GM10266 (cell line): Measurements from ENCODE around the gene ERBB4.

Source experiments
- DNase-seq: peaks from one replicate; pipeline ENCODE4 v3.0.0; 2012; ENCODE audit errors: extremely low spot score
- TF ChIP-seq, protein P1 (sequence below): IDR thresholded peaks from 2 replicates; pipeline ENCODE4 v1.5.1; 2012; ENCODE audit warnings: mild to moderate bottlenecking, low read depth; ENCODE audit not compliant: control insufficient read depth, insufficient read depth; ENCODE audit errors: missing control alignments

Gene ERBB4

DNA sequence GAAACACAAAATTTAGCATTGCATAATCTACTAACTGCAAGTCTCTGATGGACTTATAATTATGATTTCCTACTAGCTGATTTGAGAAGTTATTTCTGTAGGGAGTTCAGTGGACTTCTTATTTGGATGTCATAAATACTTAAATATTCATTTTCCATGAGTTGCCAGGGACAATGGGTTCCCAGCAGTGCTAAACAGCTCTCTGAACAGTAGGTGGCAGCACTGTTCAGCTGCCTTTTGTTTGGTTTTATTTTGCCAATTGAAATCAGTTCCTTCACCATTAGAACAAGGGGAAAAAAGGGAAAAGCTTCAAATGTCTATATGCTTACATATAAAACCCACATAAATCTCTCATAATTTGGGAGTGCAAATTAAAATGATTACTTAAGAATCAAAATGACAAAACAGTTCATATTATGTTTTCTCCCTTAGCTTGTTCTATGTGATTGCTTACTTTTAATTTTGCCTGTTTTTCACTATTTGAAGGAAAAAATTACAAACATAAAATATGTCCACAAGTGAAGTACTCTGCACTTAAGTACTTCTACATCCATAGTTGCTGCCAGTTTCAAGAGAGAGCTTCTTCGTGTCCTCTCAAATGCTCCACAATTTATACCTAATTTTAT lies 1083.3 kb downstream of the ERBB4 start:
- TF ChIP-seq, protein P1, sequence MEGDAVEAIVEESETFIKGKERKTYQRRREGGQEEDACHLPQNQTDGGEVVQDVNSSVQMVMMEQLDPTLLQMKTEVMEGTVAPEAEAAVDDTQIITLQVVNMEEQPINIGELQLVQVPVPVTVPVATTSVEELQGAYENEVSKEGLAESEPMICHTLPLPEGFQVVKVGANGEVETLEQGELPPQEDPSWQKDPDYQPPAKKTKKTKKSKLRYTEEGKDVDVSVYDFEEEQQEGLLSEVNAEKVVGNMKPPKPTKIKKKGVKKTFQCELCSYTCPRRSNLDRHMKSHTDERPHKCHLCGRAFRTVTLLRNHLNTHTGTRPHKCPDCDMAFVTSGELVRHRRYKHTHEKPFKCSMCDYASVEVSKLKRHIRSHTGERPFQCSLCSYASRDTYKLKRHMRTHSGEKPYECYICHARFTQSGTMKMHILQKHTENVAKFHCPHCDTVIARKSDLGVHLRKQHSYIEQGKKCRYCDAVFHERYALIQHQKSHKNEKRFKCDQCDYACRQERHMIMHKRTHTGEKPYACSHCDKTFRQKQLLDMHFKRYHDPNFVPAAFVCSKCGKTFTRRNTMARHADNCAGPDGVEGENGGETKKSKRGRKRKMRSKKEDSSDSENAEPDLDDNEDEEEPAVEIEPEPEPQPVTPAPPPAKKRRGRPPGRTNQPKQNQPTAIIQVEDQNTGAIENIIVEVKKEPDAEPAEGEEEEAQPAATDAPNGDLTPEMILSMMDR = peak; percentile 89
- DNase-seq = peak; percentile 21

GRCh38 chr2:211454679-211455078 lies 1083.9 kb downstream of the ERBB4 start:
- DNase-seq = no peak
- TF ChIP-seq, protein P1 = no peak

DNA sequence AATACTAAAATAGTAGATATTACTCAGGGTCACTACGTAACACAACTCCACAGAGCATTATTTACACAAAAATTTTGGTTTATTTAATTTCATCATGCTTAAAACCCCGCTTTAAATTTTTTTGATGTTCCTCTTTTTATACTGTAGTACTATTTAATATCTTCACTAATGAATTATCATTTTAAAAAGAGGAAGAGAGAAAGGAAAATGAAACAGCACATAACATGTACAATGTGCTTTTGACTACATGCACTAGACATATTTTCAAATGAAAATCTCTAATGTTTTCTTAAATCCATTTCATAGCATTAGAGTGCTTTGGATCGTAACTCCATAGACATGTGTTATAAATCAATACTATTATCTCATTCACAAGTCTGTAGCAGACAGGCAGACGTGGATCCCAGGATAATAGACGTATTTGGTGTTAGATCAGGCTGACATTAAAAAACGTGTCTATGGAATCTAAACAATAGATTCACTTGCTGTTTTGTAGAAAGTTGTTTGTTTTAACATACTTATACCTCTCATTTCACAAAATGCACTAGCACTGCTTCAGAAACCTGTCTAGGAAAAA lies 1085.2 kb downstream of the ERBB4 start:
- TF ChIP-seq, protein P1 = no peak
- DNase-seq = no peak

- TF ChIP-seq, protein P1 = no peak
- DNase-seq = no peak
These were observed 1087.0 kb downstream of the ERBB4 start for GRCh38 chr2:211451642-211452041.

GRCh38 chr2:211449819-211450218 lies 1088.8 kb downstream of the ERBB4 start:
- no peak for DNase-seq
- TF ChIP-seq, protein P1 = no peak

GRCh38 chr2:211447548-211447947 lies 1091.1 kb downstream of the ERBB4 start:
- TF ChIP-seq, protein P1 = no peak
- no peak for DNase-seq

GRCh38 chr2:211440107-211440506 lies 1098.5 kb downstream of the ERBB4 start:
- no peak for DNase-seq
- TF ChIP-seq, protein P1 = no peak
